ENCODE data around the gene KCNH1.

DNA sequence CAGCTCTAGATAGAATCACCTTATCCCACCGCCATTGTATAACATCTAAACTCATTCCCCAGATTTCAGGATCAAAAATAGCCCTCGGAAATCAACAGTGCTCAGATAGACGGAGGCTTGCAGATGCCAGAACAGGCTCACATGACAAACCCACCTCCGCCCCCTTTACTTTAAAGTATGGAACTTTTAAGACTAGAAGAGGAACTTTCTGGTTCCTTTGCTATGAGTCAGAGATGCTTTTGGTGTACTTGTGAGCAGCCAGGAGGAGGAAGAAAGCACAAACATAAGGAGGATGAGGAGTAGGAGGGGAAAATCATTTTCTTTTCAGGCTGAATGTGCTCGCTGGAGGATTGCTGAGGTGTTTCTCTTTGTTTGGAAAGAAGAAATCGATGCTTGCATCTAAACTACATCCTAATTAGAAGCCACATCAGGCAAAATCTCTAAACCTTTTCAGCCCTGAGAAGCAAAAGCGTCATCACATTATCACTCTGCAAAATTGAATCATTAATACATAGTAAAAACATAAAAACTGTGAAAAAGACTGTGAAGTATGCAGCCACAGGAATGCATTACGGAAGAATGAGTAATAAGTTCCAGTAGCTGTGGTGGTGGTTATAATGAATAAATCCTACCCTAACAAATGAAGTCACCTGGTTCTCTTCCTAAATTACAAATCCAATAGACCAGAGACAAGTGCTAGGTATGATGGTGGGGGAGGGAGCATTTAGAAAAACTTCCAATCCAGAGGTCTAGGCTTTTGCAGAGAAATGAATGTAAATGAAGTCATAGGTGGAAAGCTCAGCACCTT, 251.3 kb downstream of the KCNH1 start:
- TF ChIP-seq EZH2phosphoT487 (IDR thresholded peaks at IDR 0.05; ENCODE audit: low read depth, severe bottlenecking, unreplicated experiment), result no peak
- no peak for TF ChIP-seq EZH2 (IDR thresholded peaks at IDR 0.05; ENCODE audit: borderline replicate concordance)
- TF ChIP-seq, protein P1, sequence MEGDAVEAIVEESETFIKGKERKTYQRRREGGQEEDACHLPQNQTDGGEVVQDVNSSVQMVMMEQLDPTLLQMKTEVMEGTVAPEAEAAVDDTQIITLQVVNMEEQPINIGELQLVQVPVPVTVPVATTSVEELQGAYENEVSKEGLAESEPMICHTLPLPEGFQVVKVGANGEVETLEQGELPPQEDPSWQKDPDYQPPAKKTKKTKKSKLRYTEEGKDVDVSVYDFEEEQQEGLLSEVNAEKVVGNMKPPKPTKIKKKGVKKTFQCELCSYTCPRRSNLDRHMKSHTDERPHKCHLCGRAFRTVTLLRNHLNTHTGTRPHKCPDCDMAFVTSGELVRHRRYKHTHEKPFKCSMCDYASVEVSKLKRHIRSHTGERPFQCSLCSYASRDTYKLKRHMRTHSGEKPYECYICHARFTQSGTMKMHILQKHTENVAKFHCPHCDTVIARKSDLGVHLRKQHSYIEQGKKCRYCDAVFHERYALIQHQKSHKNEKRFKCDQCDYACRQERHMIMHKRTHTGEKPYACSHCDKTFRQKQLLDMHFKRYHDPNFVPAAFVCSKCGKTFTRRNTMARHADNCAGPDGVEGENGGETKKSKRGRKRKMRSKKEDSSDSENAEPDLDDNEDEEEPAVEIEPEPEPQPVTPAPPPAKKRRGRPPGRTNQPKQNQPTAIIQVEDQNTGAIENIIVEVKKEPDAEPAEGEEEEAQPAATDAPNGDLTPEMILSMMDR (IDR thresholded peaks at IDR 0.05; ENCODE audit: poor library complexity), result no peak
